ENCODE data around the gene G6PC1.
"Not testable (repeated sequence)": the region's sequence is repeated elsewhere in the genome, so short reads cannot be mapped to it uniquely, and the experiment has no call there.

The G6PC1 gene

GRCh38 chr17:42900460-42901331 is at the start of gene G6PC1:
Gene G6PC1 (plus strand): TSS chr17:42900799. CDS start chr17:42900877, 78 bp downstream.
- DNase-seq (ENCODE audit: low read depth in 2 of 2): no peak

- no peak for DNase-seq (ENCODE audit: low read depth in 2 of 2)
Observed at GRCh38 chr17:42850954-42851353, 49.6 kb upstream of the G6PC1 start, which contains the start of gene AOC3. Gene AOC3 (plus strand): TSS chr17:42851199. CDS start chr17:42851344, 145 bp downstream.

GRCh38 chr17:42851371-42852240 is 49.0 kb upstream of the G6PC1 start:
- not testable (repeated sequence) for DNase-seq (ENCODE audit: low read depth in 2 of 2)

- DNase-seq (ENCODE audit: low read depth in 2 of 2): no peak
Observed at GRCh38 chr17:42852351-42852750, 48.2 kb upstream of the G6PC1 start.

- no peak for DNase-seq (ENCODE audit: low read depth in 2 of 2)
Observed at GRCh38 chr17:42853004-42853403, 47.6 kb upstream of the G6PC1 start.

- no peak for DNase-seq (ENCODE audit: low read depth in 2 of 2)
Observed at GRCh38 chr17:42853597-42853967, 47.0 kb upstream of the G6PC1 start.

- DNase-seq (ENCODE audit: low read depth in 2 of 2): no peak
Observed at GRCh38 chr17:42853968-42854790, 46.4 kb upstream of the G6PC1 start.

GRCh38 chr17:42855048-42855596 is 45.5 kb upstream of the G6PC1 start:
- no peak for DNase-seq (ENCODE audit: low read depth in 2 of 2)

- DNase-seq (ENCODE audit: low read depth in 2 of 2): not testable (repeated sequence)
Observed at GRCh38 chr17:42856093-42856492, 44.5 kb upstream of the G6PC1 start.

GRCh38 chr17:42856516-42856915 is 44.1 kb upstream of the G6PC1 start:
- DNase-seq (ENCODE audit: low read depth in 2 of 2): not testable (repeated sequence)

GRCh38 chr17:42857389-42857788 is 43.2 kb upstream of the G6PC1 start:
- no peak for DNase-seq (ENCODE audit: low read depth in 2 of 2)

- DNase-seq (ENCODE audit: low read depth in 2 of 2): no peak
Observed at GRCh38 chr17:42865638-42866094, 34.9 kb upstream of the G6PC1 start.

GRCh38 chr17:42866216-42866615 is 34.4 kb upstream of the G6PC1 start:
- DNase-seq (ENCODE audit: low read depth in 2 of 2): no peak

GRCh38 chr17:42866631-42867575 is 33.7 kb upstream of the G6PC1 start:
- DNase-seq (ENCODE audit: low read depth in 2 of 2): no peak

- DNase-seq (ENCODE audit: low read depth in 2 of 2): not testable (repeated sequence)
Observed at GRCh38 chr17:42867694-42868261, 32.8 kb upstream of the G6PC1 start.

GRCh38 chr17:42868338-42868737 is 32.3 kb upstream of the G6PC1 start:
- DNase-seq (ENCODE audit: low read depth in 2 of 2): no peak

GRCh38 chr17:42871647-42872046 is 29.0 kb upstream of the G6PC1 start:
- no peak for DNase-seq (ENCODE audit: low read depth in 2 of 2)

- DNase-seq (ENCODE audit: low read depth in 2 of 2): no peak
Observed at GRCh38 chr17:42872251-42872965, 28.2 kb upstream of the G6PC1 start.

GRCh38 chr17:42873315-42873714 is 27.3 kb upstream of the G6PC1 start:
- no peak for DNase-seq (ENCODE audit: low read depth in 2 of 2)

Data from stimulated activated CD8-positive, alpha-beta memory T cell treated with anti-CD3 and anti-CD28 coated beads, Interleukin-15, amount 100 ng/mL, for 4 hours (primary cell).